Measurements from ENCODE around the gene SLC16A8.

The SLC16A8 gene

GRCh38 chr22:38125751-38126201 lies 41.8 kb upstream of the SLC16A8 start:
- Histone ChIP-seq H3K79me2 (ENCODE audit: insufficient read depth, low read length) (no peaks in the 10 kb centered on the region), H2AFZ (ENCODE audit: low read depth, low read length) (no peak overlapping the region), H3K36me3 (ENCODE audit: insufficient read depth, low read length) (peaks cover 54% of the 10 kb centered on the region), H3K27me3 (ENCODE audit: insufficient read depth, low read length, poor library complexity) (no peaks in the 10 kb centered on the region), H4K20me1 (ENCODE audit: insufficient read depth, low read length) (peaks cover 8% of the 10 kb centered on the region; the same call in 1 of the 2 replicates), H3K4me1 (ENCODE audit: insufficient read depth, low read length) (peaks cover 17% of the 10 kb centered on the region), H3K4me2 (ENCODE audit: insufficient read depth, low read length) (no peak overlapping the region), H3K27ac (ENCODE audit: low read length) (no peak overlapping the region), H3K9me3 (ENCODE audit: insufficient read depth, low read length, severe bottlenecking) (no peaks in the 10 kb centered on the region), H3K9ac (ENCODE audit: low read depth, low read length) (no peak overlapping the region), H3K4me3 (ENCODE audit: low read depth in 1 of 2, low read length in 2 of 2) (no peak overlapping the region)
- ATAC-seq (ENCODE audit: insufficient read depth, low read depth) (no peak), DNase-seq (no peak)
- TF ChIP-seq EZH2 (IDR thresholded peaks at IDR 0.05; ENCODE audit: borderline replicate concordance, low read depth, low read length, severe bottlenecking) = no peak
- no peak for TF ChIP-seq CTCF (IDR thresholded peaks at IDR 0.05; ENCODE audit: borderline replicate concordance, extremely low read depth, low read length, poor library complexity, severe bottlenecking)

- TF ChIP-seq EZH2 (IDR thresholded peaks at IDR 0.05; ENCODE audit: borderline replicate concordance, low read depth, low read length, severe bottlenecking) = no peak
- TF ChIP-seq CTCF (IDR thresholded peaks at IDR 0.05; ENCODE audit: borderline replicate concordance, extremely low read depth, low read length, poor library complexity, severe bottlenecking) = no peak
Measured at GRCh38 chr22:38125038-38125610, 41.1 kb upstream of the SLC16A8 start.

GRCh38 chr22:38124236-38124974 lies 40.4 kb upstream of the SLC16A8 start:
- no peaks in the 10 kb centered on the region for H3K9me3 ChIP-seq (ENCODE audit: insufficient read depth, low read length, severe bottlenecking)
- H3K27ac ChIP-seq (ENCODE audit: low read length) = peak overlapping the region; percentile 63; the same call in 1 of the 2 replicates
- H3K4me1 ChIP-seq (ENCODE audit: insufficient read depth, low read length) = peaks cover 17% of the 10 kb centered on the region
- ATAC-seq (ENCODE audit: insufficient read depth, low read depth) = peak; percentile 74
- H3K79me2 ChIP-seq (ENCODE audit: insufficient read depth, low read length) = no peaks in the 10 kb centered on the region
- no peak overlapping the region for H2AFZ ChIP-seq (ENCODE audit: low read depth, low read length)
- H3K36me3 ChIP-seq (ENCODE audit: insufficient read depth, low read length) = peaks cover 45% of the 10 kb centered on the region
- H3K4me2 ChIP-seq (ENCODE audit: insufficient read depth, low read length) = no peak overlapping the region
- DNase-seq = peak; percentile 66
- no peak overlapping the region; the same call in 1 of the 2 replicates for H3K9ac ChIP-seq (ENCODE audit: low read depth, low read length)
- no peaks in the 10 kb centered on the region for H3K27me3 ChIP-seq (ENCODE audit: insufficient read depth, low read length, poor library complexity)
- peak; percentile 22 for TF ChIP-seq CTCF (IDR thresholded peaks at IDR 0.05; ENCODE audit: borderline replicate concordance, extremely low read depth, low read length, poor library complexity, severe bottlenecking)
- no peak for TF ChIP-seq EZH2 (IDR thresholded peaks at IDR 0.05; ENCODE audit: borderline replicate concordance, low read depth, low read length, severe bottlenecking)
- H4K20me1 ChIP-seq (ENCODE audit: insufficient read depth, low read length) = peaks cover 8% of the 10 kb centered on the region; the same call in 1 of the 2 replicates
- H3K4me3 ChIP-seq (ENCODE audit: low read depth in 1 of 2, low read length in 2 of 2) = no peak overlapping the region

More at GRCh38 chr22:38125038-38125610, 41.1 kb upstream of the SLC16A8 start:
- no peaks in the 10 kb centered on the region for H3K27me3 ChIP-seq (ENCODE audit: insufficient read depth, low read length, poor library complexity)
- no peaks in the 10 kb centered on the region for H3K79me2 ChIP-seq (ENCODE audit: insufficient read depth, low read length)
- no peak overlapping the region for H3K9ac ChIP-seq (ENCODE audit: low read depth, low read length)
- peaks cover 52% of the 10 kb centered on the region for H3K36me3 ChIP-seq (ENCODE audit: insufficient read depth, low read length)
- H3K27ac ChIP-seq (ENCODE audit: low read length) = peak overlapping the region; percentile 63; the same call in 1 of the 2 replicates
- DNase-seq (no peak), ATAC-seq (ENCODE audit: insufficient read depth, low read depth) (no peak)
- peaks cover 8% of the 10 kb centered on the region; the same call in 1 of the 2 replicates for H4K20me1 ChIP-seq (ENCODE audit: insufficient read depth, low read length)
- H3K9me3 ChIP-seq (ENCODE audit: insufficient read depth, low read length, severe bottlenecking) = no peaks in the 10 kb centered on the region
- H3K4me1 ChIP-seq (ENCODE audit: insufficient read depth, low read length) = peaks cover 17% of the 10 kb centered on the region
- no peak overlapping the region for H2AFZ ChIP-seq (ENCODE audit: low read depth, low read length)
- no peak overlapping the region for H3K4me3 ChIP-seq (ENCODE audit: low read depth in 1 of 2, low read length in 2 of 2)
- H3K4me2 ChIP-seq (ENCODE audit: insufficient read depth, low read length) = no peak overlapping the region

All from DND-41 (cell line).